ENCODE measurements around the gene DLX2. TPM values are rescaled to one million over a fixed set of nuclear protein-coding genes. Genes with fewer than 3 reads are reported as not detected.

The DLX2 gene
- total RNA-seq, 1 donor from 2014 or later = 0.28 TPM

- no peak for TF ChIP-seq CTCF (IDR thresholded peaks at IDR 0.05; ENCODE audit: unreplicated experiment)
- Mint-ChIP-seq H3K27me3 (ENCODE audit: unreplicated experiment) (peaks cover 3% of the 10 kb centered on the region), H3K4me1 (ENCODE audit: unreplicated experiment) (peaks cover 3% of the 10 kb centered on the region), H3K36me3 (ENCODE audit: low read depth, unreplicated experiment) (no peaks in the 10 kb centered on the region), H3K9me3 (ENCODE audit: unreplicated experiment) (no peaks in the 10 kb centered on the region), H3K27ac (ENCODE audit: unreplicated experiment) (no peak overlapping the region), H3K4me3 (ENCODE audit: unreplicated experiment) (no peak overlapping the region)
- DNase-seq (ENCODE audit: low spot score) = no peak
These were observed 34.4 kb upstream of the DLX2 start for GRCh38 chr2:172137109-172137508.

GRCh38 chr2:172135446-172135845 is 32.7 kb upstream of the DLX2 start:
- Mint-ChIP-seq H3K4me1 (ENCODE audit: unreplicated experiment) (no peaks in the 10 kb centered on the region), H3K4me3 (ENCODE audit: unreplicated experiment) (no peak overlapping the region), H3K27me3 (ENCODE audit: unreplicated experiment) (peaks cover 3% of the 10 kb centered on the region), H3K27ac (ENCODE audit: unreplicated experiment) (no peak overlapping the region), H3K9me3 (ENCODE audit: unreplicated experiment) (no peaks in the 10 kb centered on the region), H3K36me3 (ENCODE audit: low read depth, unreplicated experiment) (no peaks in the 10 kb centered on the region)
- no peak for DNase-seq (ENCODE audit: low spot score)
- no peak for TF ChIP-seq CTCF (IDR thresholded peaks at IDR 0.05; ENCODE audit: unreplicated experiment)

- no peaks in the 10 kb centered on the region for H3K4me1 Mint-ChIP-seq (ENCODE audit: unreplicated experiment)
- no peaks in the 10 kb centered on the region for H3K36me3 Mint-ChIP-seq (ENCODE audit: low read depth, unreplicated experiment)
- H3K9me3 Mint-ChIP-seq (ENCODE audit: unreplicated experiment) = no peaks in the 10 kb centered on the region
- H3K27me3 Mint-ChIP-seq (ENCODE audit: unreplicated experiment) = peaks cover 3% of the 10 kb centered on the region
- TF ChIP-seq CTCF (IDR thresholded peaks at IDR 0.05; ENCODE audit: unreplicated experiment) = no peak
- no peak overlapping the region for H3K27ac Mint-ChIP-seq (ENCODE audit: unreplicated experiment)
- no peak overlapping the region for H3K4me3 Mint-ChIP-seq (ENCODE audit: unreplicated experiment)
- DNase-seq (ENCODE audit: low spot score) = no peak
These were observed 31.6 kb upstream of the DLX2 start for GRCh38 chr2:172134270-172134669.

- Mint-ChIP-seq H3K36me3 (ENCODE audit: low read depth, unreplicated experiment) (no peaks in the 10 kb centered on the region), H3K27me3 (ENCODE audit: unreplicated experiment) (peaks cover 2% of the 10 kb centered on the region)
- DNase-seq (ENCODE audit: low spot score) = no peak
These were observed 29.2 kb upstream of the DLX2 start for GRCh38 chr2:172131713-172132555.

More at GRCh38 chr2:172131713-172132555, 29.2 kb upstream of the DLX2 start:
- Mint-ChIP-seq H3K9me3 (ENCODE audit: unreplicated experiment) (no peaks in the 10 kb centered on the region), H3K4me3 (ENCODE audit: unreplicated experiment) (no peak overlapping the region), H3K27ac (ENCODE audit: unreplicated experiment) (no peak overlapping the region), H3K4me1 (ENCODE audit: unreplicated experiment) (no peaks in the 10 kb centered on the region)
- no peak for TF ChIP-seq CTCF (IDR thresholded peaks at IDR 0.05; ENCODE audit: unreplicated experiment)
